AML-193 (cell line): ENCODE data around the gene SRPX2.
"Not testable (repeated sequence)": the region's sequence is repeated elsewhere in the genome, so short reads cannot be mapped to it uniquely, and the experiment has no call there.

Experiments
- DNase-seq, 2 experiments: peaks; one replicate each; lab custom pipeline; 2025; lab: John Stamatoyannopoulos, UW

SRPX2 gene

GRCh38 chrX:100696699-100697351 is 52.8 kb downstream of the SRPX2 start:
- no peak for DNase-seq

GRCh38 chrX:100698551-100698950 is 54.6 kb downstream of the SRPX2 start:
- DNase-seq = no peak

DNA sequence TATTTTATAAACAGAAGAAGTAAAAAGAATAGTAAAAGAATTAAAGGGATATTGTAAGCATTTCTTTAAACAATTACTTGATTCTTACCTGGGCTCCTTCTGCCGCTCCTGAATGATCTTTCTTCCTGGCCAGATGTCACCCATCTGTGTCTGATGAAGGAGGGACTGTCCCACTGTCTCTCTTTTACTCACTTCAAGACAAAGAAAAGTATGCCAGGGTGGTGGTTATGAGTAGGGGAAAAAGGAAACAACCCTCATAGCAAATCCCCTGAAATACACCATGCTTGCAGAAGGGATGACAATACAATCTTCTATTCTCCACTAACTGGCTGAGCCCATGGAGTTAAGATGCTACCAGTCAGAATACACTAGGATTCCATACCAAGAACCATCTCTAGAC is 56.8 kb downstream of the SRPX2 start:
- DNase-seq = no peak

DNA sequence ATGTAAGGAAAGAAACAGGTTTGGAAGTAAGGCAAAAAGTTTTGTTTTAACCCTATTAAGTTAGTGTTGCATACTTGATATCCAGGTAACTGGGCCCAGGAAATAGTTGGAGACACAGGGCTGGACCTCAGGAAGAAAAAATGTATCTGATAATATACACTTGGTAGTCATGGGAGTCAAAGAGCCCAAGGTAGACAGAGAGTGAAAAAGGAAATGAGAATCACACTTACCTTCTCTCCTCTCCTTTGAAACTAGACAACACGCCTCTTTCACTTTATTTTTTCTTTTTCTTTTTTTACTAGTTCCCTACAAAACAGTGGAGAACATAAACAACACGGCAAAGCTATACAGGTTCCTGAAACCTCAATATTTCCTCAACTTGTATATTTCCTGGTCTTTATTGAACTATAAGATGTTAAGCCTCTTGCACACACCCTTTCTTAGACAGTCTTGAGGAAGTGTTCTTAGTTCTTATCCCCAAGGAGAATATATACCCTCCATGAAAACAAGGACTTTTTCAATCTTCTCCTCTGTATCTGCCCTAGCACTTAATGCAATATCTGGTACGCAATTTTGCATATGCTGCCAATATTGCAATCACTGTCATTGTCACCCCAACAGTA is 60.7 kb downstream of the SRPX2 start:
- DNase-seq = no peak

DNA sequence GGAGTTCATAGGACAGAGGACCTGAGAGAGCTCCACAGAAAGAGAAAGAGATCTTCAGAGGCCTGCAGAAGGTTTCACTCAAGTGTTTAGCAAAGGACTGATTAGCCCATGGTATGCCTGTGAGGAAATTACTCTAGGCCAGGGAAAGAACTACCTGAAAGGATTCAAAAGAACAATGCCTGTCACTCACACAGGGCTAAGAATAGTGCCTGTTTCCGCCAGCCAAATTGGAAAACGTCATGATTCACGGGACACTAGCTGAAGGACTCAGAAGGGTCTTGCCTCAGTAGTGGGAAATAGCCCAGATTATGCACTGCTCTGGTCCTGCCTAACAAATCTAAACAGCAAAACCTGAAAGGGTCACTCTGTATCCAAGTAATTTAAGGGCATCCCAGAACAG is 66.8 kb downstream of the SRPX2 start:
- DNase-seq = no peak

DNA sequence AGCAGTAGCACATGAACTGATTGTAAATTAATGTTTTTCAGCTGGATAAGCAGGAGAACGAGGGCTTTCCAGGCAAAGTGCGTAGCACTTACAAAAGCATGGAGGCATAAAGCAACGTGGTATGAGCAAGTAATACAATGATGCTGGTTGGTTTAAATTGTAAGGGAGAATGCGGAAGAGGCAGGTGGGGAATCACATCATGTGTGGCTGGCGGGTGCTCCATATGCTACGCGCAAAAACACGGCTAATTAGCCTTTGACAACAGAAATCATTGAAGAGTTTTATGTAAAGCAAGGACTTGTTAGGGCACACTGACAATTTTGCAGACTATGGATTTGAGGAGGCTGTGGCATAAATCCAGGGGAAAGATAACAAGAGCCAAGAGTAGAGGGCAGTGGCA is 73.4 kb downstream of the SRPX2 start:
- DNase-seq = no peak

- no peak for DNase-seq
Observed at GRCh38 chrX:100719139-100719538, 75.1 kb downstream of the SRPX2 start.

- no peak for DNase-seq
Observed at GRCh38 chrX:100720301-100720700, 76.3 kb downstream of the SRPX2 start.

GRCh38 chrX:100721328-100721727 is 77.3 kb downstream of the SRPX2 start:
- no peak for DNase-seq

- DNase-seq = not testable (repeated sequence)
Observed at GRCh38 chrX:100724006-100724405, 80.0 kb downstream of the SRPX2 start.
